NCI-H2029 (cell line): ENCODE data around the gene AP2B1.
"Not testable (repeated sequence)": the region's sequence is repeated elsewhere in the genome, so short reads cannot be mapped to it uniquely, and the experiment has no call there.

ENCODE experiments used
- DNase-seq: peaks from one replicate; lab custom pipeline; 2025; lab: John Stamatoyannopoulos, UW

AP2B1 gene

GRCh38 chr17:35587074-35587961, at the start of gene AP2B1:
TSS of gene AP2B1 (plus strand) at chr17:35587322. CDS start at chr17:35594031, 6,709 bp downstream.
- peak; percentile 84 for DNase-seq

GRCh38 chr17:35537601-35538141, 49.5 kb upstream of the AP2B1 start, which contains the start of gene SLFN12L:
TSS of gene SLFN12L (minus strand) at chr17:35537678. CDS start at chr17:35522364, 15,314 bp downstream.
- no peak for DNase-seq

GRCh38 chr17:35539659-35540026, 47.5 kb upstream of the AP2B1 start:
- no peak for DNase-seq

GRCh38 chr17:35540589-35541404, 46.3 kb upstream of the AP2B1 start:
- DNase-seq: no peak

- DNase-seq: no peak
These were observed 45.7 kb upstream of the AP2B1 start for GRCh38 chr17:35541434-35541833.

GRCh38 chr17:35542990-35543389, 44.1 kb upstream of the AP2B1 start:
- DNase-seq: no peak

- DNase-seq: no peak
These were observed 43.3 kb upstream of the AP2B1 start for GRCh38 chr17:35543856-35544255.

- no peak for DNase-seq
These were observed 42.0 kb upstream of the AP2B1 start for GRCh38 chr17:35545150-35545549.

GRCh38 chr17:35546487-35546886, 40.6 kb upstream of the AP2B1 start:
- DNase-seq: no peak

GRCh38 chr17:35548208-35548810, 38.8 kb upstream of the AP2B1 start:
- DNase-seq: no peak

- DNase-seq: no peak
These were observed 38.1 kb upstream of the AP2B1 start for GRCh38 chr17:35548978-35549377.

GRCh38 chr17:35553310-35553709, 33.8 kb upstream of the AP2B1 start:
- DNase-seq: no peak

- no peak for DNase-seq
These were observed 32.5 kb upstream of the AP2B1 start for GRCh38 chr17:35554668-35555067.

- no peak for DNase-seq
These were observed 31.4 kb upstream of the AP2B1 start for GRCh38 chr17:35555691-35556090.

GRCh38 chr17:35557353-35557752, 29.8 kb upstream of the AP2B1 start:
- no peak for DNase-seq

- no peak for DNase-seq
These were observed 27.5 kb upstream of the AP2B1 start for GRCh38 chr17:35559495-35560210.

GRCh38 chr17:35560703-35561102, 26.4 kb upstream of the AP2B1 start, which contains the start of gene SLFN14:
TSS of gene SLFN14 (minus strand) at chr17:35560819. CDS start at chr17:35558062, 2,757 bp downstream.
- no peak for DNase-seq

- DNase-seq: not testable (repeated sequence)
These were observed 23.9 kb upstream of the AP2B1 start for GRCh38 chr17:35563181-35563580.

- DNase-seq: no peak
These were observed 20.2 kb upstream of the AP2B1 start for GRCh38 chr17:35566968-35567367.

- no peak for DNase-seq
These were observed 18.6 kb upstream of the AP2B1 start for GRCh38 chr17:35568561-35568960.

GRCh38 chr17:35569405-35569804, 17.7 kb upstream of the AP2B1 start:
- no peak for DNase-seq
